Left forelimb (tissue), 1 donor: Measurements from ENCODE around the gene STAC3.

ENCODE experiments used
- DNase-seq: peaks from one replicate; pipeline ENCODE4 v3.0.0-alpha.2; 2018; ENCODE audit warnings: low spot score

Gene STAC3

DNA sequence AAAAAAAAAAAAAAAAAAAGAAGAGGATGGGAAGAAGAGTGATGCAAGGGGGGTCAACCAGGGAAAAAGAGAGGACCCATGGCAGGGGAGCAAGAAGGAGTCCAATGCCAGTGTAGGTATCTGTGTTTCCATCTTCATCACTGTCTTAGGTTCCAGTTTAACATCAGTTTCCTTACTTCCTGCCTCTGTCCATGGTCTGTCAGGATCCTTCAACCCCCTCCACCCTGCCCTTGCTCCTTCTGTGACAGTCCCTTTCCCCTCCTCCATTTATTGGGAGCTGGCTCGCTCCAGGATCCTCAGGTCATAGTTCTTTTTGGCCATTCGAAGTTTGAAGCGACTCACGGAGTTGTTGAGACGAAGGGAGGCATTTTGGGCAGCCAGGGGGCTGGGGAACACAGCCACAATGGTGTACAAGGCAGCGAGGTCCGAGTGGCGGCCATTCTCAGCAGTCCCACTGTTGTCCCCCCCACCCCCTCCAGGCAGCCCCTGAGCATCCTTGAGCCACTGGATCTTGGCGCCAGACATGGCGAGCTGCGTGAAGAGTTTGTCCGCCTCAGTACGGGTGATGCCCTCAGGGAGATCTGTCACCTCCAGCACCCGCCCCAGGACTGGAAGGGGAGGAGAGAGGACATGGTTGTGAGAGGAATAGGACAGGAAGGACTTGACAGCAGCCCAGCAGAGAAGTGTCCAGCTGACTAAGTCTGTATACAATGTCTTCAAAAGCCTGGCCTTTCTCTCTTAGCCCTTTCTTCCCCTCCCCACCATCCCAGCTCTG lies 3.7 kb upstream of the STAC3 start:
- DNase-seq: no peak

DNA sequence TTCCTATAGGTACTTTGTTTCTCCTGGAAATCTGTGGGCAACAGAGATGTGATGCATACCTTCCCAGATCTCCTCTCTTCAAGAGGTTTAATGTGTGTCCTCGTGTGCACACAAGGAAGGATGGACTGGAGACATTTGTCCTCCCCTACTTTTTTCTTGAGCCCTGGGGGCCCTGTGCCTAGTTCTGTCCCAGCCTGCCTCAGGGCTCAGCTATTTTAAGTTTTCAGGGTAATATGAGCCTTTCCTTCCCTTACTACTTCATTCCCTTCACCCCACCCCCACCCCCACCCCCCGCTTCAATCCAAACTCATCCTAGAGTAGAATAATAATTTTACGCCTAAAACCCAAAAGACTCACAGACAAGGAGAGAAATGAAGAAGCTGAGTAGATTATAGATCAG lies 446 bp downstream of the STAC3 start:
- no peak for DNase-seq

DNA sequence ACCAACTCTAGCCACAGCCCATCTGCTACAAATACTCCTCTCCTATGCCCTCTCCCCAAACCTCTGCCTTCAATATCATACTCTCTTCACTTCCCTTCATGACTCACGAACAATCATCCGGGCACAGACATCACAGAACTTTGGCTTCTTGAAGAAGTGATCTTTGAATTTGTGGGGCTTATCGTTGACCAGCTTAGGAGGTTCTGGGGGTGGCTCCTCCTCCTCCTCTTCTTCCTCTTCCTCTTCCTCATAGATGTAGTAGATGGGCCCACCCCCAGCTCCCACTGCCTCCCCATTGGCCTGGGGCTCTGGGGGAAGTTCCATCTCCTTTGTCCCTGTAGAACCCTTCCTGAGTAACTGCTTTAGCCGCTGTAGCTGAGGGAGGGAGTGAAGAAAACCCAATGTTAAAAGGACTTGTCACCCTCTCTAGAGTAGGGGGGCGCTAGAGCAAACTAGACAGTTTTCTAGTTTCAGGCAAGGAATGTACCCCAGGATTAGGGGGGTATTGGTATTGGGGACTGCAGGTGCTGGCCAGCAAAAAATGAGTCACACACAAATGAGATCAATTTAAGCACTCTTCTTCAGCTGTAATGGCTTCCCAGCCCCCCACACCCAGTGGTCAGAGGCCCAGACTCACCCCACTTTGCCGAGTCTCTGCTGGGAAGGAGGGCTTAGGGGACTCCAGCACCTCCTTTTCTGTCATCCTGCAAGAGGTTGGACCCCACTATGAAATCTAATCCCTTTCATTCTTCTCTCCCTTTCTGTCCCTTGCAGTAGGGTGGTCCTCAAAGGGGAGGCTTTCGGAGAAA lies 1.8 kb downstream of the STAC3 start:
- DNase-seq: no peak

DNA sequence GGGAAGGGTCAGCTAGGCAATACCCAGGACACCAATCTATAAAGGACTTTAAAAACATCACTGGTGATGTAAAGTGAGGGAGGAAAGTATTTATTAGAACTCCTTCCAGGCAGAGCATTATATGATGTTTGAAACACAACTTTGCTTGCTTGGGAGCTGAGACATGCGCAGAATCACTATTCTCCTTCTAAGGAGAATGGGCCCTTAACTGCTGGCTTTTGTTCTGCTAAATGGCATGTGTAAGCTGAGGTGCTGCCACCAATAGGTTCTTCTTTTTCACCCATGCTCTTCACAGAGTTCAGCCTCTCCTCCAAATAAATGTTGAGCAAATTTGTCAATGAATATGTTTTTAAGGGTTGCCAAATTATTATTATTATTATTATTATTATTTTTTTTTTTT lies 3.9 kb downstream of the STAC3 start:
- DNase-seq: no peak

DNA sequence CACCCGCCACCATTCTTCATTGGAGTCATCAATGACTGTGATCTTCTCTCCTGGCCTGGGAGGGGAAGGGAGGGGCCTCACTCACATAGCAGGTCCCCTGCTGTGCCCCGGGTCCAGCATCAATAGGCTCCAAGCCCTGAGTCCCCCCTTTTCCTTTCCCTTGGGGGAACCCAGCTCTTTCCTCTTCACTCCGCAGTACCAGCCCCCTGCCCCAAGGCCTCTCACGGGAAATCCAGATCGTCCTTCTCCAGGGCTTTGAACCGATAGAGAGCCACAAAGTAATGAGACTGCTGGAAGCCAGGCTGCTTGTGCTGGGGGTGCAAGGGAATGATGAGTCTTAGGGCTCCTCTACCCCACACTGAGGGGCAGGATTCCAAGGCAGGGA lies 6.7 kb downstream of the STAC3 start:
- no peak for DNase-seq

DNA sequence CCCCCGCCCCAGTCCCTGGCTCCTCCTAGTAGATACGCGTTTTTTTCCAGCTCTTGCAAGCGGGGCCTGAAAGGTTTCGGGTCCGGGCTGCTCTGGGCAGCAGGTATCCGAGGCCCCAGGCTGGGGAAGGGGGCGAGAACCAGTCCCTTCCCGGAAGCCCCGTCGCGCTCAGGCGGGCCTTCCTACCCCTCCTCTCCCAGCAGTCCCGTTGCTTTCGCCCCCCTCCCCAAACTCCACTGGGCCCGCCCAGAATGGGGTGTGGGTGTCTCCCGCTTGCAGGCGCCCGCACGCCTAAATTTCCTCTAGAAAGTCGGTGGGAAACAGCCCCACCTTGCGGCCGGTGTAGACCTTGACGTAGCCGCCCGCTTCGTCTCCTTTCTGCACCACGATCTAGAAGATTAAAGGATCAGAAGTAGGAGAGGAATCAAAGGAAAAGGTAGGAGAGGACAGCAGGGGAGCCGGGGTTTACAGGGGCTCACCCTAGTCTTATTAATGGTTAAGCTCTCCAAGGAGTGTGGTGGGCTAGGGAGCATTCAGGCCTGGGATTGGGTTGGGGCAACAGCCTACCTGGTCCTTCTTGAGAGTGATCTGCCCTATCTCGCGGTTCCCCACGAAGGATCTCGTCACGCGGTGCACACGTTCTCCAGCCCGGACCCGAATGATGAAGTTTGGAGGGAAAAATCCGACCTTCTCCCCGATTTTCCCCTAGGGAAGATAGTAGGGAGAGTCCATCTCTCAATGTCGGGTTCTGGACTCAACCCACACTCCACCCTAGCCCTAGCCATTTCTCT lies 7.3 kb downstream of the STAC3 start:
- DNase-seq: peak; percentile 78

DNA sequence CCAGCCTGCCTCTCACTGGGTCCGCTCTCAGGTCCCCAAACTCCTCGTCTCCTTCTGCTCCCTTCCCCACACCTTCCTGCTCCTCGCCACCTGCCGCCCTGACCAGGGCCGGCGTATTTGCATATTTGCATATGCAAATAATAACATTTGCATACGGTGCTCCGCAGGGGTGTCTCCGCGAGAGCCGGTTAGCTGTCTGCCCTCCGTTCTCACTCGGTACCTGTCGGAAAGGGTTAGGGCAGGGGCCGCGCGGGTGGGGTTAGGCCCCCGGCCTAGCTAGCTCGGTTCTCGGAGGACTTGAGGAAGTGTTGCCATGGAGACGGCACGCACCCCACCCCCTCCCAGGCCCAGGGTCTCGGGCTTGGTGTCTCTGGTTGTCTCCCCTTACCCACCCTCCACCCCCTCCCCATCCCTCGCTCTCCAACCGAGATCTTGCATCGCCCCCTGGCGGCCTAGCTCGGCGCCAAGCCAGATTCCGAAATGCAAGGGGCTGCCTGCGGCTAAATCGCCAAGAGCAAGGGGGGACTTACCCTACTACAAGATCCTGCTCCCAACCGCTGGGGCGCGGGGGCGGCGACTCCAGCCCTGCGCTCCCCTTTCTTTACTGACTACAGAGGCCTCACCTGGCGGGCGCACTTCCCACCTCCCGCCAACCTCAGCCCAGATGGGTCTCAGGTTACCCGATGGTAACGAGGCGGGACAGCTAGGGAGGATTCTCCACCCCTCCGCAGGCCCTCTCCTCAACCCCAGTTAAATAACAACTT lies 8.1 kb downstream of the STAC3 start:
- DNase-seq: peak; percentile 76

DNA sequence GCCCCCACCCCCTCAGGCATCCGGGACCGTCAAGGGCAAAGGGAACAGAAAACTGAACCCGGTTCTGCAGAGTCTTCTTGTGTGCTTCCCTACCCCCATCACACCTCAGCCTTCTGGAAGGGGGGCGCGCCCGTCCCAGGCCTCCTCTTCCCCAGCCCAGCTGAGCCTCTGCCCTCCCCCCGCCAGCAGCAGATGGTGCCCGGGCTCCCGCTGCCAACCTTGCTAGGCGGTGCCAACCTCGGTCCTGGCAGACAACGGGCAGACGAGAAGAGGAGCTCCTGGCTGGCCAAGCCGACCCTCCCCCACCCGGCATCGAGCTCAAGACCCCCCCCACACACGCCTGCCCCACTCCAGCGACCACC lies 8.7 kb downstream of the STAC3 start:
- DNase-seq: peak; percentile 71

DNA sequence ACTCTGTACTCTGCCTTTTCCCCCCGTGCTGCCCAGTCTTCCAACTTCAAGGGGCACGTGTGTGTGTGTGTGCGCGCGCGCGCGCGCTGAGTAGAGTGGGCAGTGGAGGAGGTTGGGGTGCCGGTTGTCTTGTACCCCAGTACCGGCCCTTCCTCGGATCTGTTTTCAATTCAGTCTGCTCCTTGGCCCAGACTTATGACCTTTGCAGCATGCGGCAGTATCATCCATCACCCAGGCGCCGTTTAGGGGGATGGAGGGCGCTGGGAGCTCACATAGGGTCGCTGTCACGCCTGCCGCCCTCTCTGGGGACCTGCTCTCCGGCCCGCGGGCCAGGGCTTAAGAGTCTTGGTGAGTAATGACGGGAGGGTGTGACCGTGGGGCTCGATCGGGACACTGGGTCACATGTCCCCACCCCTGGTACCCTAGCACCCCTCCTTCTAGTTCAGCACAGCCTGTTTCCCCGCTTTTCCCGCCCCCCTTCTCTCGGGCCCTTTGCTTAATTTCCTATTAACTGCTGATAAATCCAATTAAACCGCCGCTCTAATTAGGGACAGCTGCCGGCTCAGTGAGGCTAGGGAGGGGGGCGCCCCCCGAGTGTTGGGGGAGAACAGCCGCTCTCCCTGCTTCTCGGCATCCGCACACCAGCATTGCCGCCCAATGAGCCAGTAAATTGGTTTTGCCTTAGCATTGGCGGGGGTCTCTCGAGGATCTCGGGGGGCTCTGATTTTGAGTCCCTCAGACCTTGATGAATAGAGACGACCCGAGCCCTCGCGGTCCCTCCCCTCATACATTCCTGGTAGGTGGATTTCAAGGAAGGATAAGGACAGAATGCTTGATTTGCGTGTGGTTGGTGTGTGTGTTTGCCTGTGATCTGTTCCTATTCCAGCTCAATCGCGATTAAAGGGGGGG lies 9.3 kb downstream of the STAC3 start:
- DNase-seq: no peak

DNA sequence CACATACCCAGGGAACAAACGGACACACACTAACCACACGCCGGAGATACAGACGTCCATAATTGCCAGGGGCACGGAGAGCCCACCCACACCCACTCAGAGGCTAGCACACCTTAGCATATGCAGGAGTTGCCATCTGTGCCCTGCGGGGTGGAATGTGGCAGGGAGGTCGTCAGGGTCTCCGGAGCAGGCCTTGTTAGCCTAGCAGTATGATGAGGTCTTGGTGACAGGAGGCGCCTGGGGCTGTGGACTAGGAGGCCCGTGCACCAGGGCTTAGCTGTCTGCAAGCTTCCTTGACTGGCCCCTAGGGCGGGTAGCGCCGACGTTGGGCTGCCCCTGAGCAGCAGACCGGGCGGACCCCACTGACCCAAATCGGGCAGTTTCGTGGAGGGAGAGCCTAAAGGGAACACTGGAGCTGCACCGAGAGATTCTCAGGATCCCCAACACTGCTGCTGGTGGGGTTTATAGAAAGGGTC lies 10.0 kb downstream of the STAC3 start:
- peak; percentile 67 for DNase-seq

DNA sequence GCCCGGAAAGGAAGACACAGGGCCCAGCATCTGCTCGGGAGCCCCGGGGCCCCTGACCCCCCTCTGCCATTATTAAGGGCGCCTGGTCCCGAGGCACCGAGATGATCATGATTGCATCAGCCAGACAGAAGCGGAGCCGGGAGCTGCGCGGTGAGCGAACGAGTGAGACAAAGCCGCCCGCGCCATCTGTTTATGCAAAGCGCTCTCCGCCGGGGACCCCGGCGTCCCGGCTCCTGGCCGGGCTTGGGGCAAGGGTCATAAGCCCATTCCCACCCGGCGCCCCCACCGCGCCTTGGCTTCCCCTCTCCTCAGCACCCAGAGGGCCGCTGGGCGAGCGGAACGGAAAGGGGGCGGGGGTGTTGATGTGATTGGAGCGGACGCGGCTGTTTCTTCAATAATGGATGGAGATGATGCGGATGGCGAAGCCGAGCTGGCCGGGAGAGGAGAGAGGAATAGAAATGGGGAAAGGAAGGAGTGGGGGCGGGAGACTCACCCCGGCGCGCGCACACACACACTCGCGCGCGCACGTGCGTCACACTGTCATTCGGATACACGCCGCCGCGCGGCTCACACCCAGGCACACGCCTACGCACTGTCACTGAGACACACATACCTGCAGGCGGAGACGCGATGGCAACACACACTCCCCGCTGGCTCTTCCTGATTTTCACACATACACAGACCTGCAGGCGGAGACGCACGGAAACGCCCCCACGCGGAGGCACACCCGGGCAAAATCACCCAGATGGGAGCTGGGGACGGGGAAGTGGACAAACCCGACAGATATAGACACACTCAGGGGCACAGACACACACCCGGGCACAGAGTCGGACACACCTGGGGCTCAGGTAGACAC lies 10.7 kb downstream of the STAC3 start:
- peak; percentile 69 for DNase-seq

DNA sequence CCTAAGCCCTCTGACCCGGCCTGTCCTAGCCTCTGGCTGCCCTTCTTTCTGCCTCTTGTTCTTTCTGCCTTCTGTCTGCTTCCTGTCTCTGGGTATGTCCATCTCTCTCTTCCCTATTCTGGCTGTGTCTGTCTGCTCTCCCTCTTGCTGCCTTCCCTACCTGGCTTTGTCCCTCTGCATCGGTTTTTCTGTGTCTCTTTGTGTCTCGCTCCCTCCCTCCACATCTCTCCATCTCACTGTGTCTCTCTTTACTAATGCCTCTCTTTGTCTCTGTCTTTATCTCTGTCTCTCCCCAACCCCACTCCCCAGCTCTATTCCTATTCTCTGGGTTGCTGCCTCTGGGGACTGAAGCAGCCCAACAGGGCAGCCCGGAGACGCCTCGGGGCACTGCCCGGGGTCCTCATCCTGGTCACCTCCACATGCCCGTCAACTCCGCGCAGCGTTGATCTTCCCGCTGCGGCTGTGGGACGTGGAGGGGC lies 11.4 kb downstream of the STAC3 start:
- peak; percentile 68 for DNase-seq

DNA sequence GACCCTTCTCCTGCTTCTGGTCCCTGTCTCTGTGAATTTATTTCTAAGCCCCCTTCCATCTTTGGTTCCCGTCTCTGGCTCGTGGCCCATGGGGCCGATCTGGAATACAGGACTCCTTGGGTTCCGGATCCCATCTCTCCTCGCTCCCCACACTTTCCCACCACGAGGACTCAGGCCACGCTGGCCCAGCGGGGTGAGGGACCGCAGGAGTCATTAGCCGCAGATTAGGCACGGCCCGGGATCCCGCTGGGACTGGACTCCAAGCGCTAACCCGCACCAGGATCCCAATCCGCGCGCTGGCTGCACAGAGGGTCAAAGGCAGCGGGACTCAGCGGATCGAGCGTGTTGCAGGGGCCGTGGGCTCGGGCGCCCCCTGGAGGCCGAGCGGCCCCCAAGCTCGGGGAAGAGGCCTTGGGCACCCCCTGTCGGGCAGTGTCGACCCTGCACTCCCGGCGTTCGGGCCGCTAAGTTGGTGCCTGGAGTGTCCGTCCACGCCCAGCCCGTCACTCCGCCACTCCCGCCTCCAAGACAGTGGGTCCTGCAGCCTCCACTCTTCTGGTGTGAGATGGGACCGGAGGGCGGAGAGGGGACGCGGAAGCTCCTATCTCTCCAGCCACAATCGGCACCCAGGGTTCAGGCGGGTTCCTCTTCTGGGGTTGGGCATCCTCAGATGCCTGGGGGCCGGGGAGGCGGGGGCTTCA lies 12.0 kb downstream of the STAC3 start:
- peak; percentile 92 for DNase-seq

DNA sequence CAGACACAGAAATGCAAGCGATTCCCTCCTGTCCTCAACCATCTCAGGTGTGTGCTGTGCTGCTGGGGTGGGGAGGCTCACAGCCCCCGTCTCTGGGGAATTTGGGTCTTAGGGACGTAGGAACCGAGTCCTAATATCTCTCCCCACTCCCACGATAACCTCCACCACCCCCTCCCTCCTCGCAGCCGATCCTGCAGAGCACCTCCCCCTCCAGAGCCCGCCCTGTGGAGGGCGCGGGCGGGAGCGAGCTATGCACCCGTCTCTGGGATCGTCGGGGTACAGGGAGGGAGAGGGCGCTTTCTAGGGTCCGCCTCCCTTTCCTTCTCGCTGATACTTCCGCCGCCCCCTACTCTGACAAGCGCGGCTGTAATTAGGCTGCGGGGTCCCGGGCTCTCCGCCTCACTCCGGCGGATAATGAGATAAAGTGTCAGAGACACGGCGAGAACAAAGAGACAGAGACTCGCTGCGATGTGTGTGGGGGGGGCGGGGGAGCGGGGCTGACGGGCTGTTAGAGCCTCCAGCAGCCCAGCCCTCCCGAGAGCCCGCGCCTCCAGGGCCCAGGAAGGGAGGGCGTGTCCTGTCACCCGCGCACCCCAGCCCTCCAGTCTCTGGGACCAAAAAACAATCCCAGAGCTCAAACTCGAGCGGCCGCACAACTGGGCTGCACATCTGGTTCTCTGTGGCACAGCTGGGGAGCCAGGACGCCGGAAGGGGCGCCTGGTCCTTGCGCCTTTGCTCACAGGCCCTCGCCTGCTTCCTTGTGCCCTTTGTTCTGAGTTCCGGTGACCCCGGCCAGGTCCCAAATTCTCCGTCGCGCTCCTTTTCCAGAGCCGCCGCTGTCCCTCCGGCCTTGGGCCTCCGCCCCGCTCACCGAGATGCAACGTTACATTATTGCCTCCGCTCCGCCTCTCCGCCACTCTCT lies 12.8 kb downstream of the STAC3 start:
- peak; percentile 69 for DNase-seq

DNA sequence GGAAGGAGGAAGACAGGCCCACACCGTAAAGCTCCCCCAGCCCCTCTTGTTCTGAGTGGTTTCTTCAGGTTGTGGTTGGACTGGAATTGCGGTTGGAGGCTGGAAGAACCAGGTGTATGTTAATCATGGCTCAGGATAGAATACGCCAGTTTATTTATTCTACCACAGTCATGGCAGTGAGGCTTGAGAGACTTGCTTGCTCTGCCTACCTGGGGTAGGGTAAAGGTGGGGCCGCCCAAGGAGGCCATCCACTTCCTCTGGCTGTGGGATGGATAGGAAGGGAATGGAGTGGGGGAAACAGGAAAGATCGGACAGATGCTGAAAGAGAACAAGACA lies 13.4 kb downstream of the STAC3 start:
- no peak for DNase-seq

DNA sequence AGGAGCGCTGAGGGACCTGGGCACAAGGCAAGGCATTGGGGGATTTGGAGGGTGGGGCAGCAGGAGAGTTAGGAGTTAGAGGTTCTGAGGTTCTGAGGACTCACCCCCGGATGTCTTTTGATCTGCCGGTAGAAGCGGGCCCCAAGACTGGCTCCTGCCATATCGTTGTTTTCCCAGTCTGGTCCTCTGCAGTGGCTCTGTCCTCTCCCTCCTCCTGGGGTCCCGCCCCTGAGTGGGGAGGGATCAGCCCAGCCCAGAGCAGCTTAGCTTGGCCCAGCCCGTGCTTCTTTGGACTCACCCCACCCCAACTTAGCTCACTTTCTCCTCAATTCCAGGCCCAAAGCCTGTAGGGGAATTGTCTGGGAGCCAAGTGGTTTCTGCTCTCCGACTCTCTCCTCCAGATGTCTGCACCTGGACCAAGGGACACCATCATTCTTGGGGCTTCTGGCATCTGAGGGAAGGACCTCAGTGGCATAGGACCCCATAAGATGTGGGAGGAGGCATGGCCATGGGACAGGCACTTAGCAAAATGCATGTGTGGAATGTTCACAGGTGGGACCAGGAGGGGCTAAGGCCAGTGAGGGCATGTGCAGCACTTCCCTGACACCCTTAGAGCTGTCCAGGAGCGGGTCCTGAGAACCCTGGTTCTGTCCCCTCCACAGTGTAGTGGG lies 13.9 kb downstream of the STAC3 start:
- DNase-seq: peak; percentile 69

DNA sequence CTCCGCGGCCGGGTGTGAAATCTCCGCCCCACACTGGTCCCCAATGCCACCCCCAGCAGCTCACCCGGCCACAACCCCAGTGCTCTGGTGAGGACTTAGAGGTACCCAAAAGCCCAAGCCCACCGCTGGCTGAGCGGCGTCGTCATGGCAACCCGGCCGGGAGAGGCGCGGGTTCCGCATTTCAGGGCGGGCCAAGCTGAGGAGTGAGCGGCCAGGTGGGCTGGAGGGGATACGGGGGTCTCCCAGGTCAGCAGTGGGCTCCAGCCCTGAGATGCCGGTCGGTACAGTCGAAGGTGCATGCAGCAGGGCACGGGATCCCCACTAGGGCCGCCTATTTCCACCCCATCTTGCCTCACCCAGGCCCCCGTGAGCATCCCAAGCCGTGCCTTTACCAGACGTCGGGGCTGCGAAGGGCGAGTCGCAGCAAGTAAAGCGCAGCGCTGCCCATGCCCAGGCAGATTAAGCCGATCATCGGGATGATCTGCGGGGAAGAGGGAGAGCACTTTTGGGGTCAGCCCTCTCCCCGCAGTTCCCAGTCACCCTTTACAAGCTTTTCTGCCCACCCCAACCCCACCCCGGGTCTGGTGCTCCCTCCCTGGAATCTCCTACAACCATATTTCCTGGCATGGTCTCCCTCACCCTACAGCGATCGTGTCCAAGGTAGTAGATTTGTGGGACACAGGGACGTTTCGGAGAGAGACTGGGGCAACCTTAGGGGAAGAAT lies 14.6 kb downstream of the STAC3 start:
- peak; percentile 65 for DNase-seq
